EH (cell line): ENCODE results near the gene NSG2.

ENCODE experiments used
- DNase-seq: peaks from one replicate; pipeline ENCODE4 v3.0.0-alpha.2; 2015; ENCODE audit warnings: low read depth

Gene NSG2

GRCh38 chr5:174149989-174150388, 104.5 kb downstream of the NSG2 start:
- no peak for DNase-seq

- DNase-seq, result no peak
These were observed 106.2 kb downstream of the NSG2 start for GRCh38 chr5:174151599-174152181.

- no peak for DNase-seq
These were observed 109.1 kb downstream of the NSG2 start for GRCh38 chr5:174154559-174154958.

- DNase-seq, result peak; percentile 67
These were observed 109.8 kb downstream of the NSG2 start for GRCh38 chr5:174155281-174155680.

- DNase-seq, result peak; percentile 36
These were observed 110.2 kb downstream of the NSG2 start for GRCh38 chr5:174155706-174156105.

GRCh38 chr5:174157048-174157447, 111.5 kb downstream of the NSG2 start:
- no peak for DNase-seq
